ENCODE measurements around the gene ABCA3.

Gene ABCA3

DNA sequence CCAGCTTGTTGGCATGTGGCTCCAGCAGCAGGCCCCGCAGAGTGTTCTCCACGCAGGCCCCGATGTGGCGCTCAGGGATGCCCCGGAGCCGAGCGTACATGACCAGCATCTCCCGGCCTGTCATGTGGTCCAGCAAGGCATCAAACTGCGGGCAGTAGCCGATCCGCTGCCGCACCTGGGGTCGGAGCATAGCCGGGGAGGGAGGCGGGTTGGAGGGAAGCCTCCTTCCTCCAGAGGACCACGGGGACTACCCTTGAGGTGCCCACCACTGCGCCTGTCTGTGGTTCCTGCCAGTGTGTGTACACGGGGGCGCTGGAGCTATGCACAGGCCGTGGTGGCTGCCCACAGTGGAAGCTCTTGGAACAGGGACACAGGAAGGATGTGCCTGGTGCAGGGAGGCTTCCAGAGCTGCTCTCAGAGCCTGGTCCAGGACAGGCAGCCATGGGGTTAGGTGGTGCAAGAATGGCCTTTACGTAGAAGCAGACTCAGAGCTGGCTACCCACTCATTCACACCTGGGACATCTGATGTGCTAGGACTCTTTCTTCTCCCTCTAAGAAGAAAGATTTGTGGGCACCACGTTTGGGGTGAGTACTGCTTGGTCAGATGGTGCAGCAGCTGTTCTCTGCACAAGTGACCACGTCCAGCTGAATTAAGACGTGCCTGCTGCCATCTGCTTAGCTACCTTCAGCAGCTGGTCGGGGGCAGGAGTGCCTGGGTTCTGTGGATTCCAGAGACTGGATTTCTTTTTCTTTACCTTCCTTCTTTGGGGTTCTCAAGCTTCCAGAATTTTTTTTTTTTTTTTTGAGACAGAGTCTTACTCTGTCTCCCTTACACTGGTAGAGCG is 61.4 kb downstream of the ABCA3 start:
- TF ChIP-seq, protein P1, sequence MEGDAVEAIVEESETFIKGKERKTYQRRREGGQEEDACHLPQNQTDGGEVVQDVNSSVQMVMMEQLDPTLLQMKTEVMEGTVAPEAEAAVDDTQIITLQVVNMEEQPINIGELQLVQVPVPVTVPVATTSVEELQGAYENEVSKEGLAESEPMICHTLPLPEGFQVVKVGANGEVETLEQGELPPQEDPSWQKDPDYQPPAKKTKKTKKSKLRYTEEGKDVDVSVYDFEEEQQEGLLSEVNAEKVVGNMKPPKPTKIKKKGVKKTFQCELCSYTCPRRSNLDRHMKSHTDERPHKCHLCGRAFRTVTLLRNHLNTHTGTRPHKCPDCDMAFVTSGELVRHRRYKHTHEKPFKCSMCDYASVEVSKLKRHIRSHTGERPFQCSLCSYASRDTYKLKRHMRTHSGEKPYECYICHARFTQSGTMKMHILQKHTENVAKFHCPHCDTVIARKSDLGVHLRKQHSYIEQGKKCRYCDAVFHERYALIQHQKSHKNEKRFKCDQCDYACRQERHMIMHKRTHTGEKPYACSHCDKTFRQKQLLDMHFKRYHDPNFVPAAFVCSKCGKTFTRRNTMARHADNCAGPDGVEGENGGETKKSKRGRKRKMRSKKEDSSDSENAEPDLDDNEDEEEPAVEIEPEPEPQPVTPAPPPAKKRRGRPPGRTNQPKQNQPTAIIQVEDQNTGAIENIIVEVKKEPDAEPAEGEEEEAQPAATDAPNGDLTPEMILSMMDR (IDR thresholded peaks at IDR 0.05; ENCODE audit: low read depth, low read length) = no peak
- no peak overlapping the region for H3K4me3 ChIP-seq (ENCODE audit: low read depth, low read length)

DNA sequence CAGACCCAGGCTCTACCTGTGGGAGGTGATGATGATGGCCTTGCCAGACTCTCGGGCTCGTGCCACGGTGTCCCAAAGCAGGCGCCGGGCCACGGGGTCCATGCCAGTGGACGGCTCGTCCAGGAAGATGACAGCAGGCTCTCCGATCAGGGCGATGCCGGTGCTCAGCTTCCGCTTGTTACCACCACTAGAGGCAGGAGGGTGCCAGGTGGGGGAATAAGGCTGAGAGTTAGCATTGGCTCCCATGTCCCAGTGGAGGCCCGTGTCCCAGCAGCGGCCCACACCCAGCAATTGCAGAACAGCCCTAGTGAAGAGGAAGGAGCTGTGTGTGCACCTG is 62.3 kb downstream of the ABCA3 start:
- TF ChIP-seq, protein P1 (IDR thresholded peaks at IDR 0.05; ENCODE audit: low read depth, low read length) = no peak
- no peak overlapping the region for H3K4me3 ChIP-seq (ENCODE audit: low read depth, low read length)

DNA sequence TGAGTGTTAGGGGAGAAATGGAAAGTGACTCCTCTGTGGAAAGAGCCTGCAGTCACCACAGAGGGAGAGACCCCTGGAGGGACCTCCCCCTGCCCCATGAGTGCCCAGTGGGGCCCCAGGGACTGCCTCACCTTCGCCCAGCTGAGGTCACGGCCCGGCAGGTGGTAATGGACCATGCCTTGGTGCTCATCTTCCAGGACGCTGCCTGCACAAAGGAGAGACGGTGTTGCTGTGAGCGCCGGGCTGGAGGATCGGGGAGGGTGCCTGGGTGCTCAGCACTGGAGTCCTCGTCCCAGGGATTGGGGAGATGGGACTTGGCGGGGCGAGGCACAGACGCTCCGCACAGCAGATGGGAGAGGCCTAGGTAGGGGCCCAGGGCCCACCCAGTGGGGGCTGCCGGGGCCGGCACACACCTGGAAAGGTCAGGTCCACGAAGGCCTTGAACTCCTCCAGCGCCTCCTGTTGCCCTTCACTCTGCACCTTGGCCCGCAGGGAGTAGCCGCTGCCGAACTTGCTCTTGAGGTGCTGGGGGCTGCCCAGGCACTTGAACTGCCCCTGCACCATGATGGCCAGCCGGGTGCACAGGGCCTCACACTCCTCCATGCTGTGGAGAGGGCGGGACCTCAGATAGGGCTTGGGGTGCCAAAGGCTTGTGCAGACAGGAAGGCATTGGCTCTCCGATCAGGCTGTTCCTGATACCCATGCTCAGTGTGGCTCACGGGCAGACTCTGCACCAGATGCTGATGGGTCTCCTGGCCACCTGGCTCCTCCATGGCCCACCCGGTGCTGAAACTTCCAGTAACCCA is 62.9 kb downstream of the ABCA3 start:
- TF ChIP-seq, protein P1 (IDR thresholded peaks at IDR 0.05; ENCODE audit: low read depth, low read length) = no peak
- H3K4me3 ChIP-seq (ENCODE audit: low read depth, low read length) = no peak overlapping the region

DNA sequence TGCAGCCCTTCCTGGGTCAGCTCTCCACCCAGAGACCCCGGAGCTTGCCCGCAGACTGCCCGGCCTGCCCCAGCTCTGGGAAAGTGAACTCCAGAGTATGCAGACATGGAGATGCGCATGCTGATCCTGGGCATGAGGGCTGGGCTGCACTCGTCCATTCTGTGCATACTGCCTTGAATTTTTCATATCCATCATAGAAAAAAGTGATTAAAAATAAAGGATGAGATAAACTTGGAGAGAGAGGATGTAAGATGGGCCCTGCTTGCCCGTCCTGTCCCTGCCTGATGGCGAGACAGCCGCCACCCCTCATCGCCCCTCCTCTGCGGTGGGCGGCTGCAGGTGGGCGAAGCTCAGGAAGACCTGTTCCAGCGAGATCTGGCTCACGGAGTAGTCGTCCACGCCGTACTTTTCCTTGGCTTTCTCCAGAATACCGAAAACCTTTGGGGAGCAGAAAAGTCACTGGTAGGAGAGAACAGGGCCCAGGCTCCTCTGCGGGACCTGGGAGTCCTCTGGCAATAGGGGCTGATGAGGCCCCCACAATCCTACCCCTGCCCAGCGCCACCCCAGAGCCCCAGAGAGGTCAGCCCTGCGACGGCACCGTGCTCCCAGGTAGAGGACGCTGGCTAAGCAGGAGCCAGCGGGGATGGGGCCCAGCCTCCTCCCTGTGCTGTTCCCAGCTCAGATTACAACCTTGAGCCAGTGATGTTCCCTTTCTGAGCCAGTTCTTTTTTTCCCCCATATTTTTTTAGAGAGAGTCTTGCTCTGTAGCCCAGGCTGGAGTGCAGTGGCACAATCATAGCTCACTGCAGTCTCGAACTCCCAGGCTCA is 63.9 kb downstream of the ABCA3 start:
- no peak overlapping the region for H3K4me3 ChIP-seq (ENCODE audit: low read depth, low read length)
- TF ChIP-seq, protein P1 (IDR thresholded peaks at IDR 0.05; ENCODE audit: low read depth, low read length) = no peak

DNA sequence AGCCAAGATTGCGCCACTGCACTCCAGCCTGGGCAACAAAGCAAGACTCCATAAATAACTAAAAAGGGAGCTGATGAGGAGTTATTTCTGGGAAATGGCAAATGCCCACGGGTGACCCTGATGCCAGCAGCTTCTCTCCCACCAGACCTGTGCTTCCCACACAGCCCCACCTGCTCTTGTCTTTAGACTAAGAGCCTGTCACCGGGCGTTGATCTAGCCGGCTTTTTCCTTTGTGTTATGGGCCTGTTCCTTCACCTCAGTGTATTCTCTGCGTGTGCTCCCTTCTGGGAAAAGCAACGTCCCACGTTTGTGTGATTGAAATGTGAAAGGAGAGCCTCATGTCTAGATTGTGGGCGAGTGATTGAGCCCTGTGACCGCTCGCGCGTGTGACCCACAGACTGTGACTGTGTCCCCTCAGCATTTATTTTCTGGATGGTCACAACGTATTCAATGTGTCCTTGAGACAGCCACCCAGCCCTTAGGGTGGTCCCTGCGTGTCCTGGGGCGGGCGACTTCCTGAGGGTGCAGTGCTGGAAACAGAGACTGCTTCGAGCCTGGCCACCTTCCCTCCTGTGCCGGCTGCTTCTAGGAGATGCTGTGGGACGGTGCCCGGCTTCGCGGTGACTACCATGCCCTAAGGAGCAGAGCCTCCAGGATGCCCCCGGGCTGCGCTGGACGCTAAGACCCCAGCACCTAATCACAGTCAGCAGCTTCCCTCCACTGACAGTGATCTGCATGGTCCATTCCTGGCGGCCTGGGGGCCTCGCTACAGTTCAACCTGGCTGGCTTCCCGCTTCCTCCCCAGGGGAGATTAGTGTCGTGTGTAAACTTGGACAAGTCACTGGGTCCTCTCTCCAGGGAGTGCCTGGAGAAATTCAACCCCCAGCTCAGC is 64.8 kb downstream of the ABCA3 start:
- no peak overlapping the region for H3K4me3 ChIP-seq (ENCODE audit: low read depth, low read length)
- TF ChIP-seq, protein P1 (IDR thresholded peaks at IDR 0.05; ENCODE audit: low read depth, low read length) = no peak

DNA sequence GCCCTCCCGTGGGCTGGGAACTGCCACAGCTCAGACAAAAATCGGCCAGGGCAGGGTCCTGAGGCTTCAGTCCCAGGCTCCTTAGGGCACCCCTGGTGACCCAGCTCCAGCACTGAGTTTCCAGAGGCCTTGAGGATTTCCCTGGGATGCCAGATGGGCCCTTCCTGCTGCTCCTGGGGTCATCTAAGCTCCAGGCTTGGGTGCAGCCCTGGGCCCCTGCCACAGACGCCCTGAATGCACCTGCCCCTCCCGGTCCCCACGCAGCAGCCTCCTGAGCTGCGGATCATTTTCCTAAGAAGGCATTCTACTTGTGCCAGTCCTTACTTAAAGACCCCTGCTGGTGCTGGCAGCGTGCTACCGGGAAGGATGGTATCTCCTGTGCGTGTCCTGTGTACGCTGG is 66.6 kb downstream of the ABCA3 start:
- no peak overlapping the region for H3K4me3 ChIP-seq (ENCODE audit: low read depth, low read length)
- TF ChIP-seq, protein P1 (IDR thresholded peaks at IDR 0.05; ENCODE audit: low read depth, low read length) = no peak

Measured in WI38 (cell line).